CD4-positive, alpha-beta T cell treated with Interleukin-6 at 100 ng/mL for 8 hours (primary cell): ENCODE measurements around the gene ELFN1.

Source experiments
- DNase-seq: peaks from one replicate; pipeline ENCODE4 v3.0.0-alpha.2; 2020; ENCODE audit warnings: mixed read lengths, low spot score

Gene ELFN1

GRCh38 chr7:1794888-1795542, 124.9 kb downstream of the ELFN1 start:
- DNase-seq, result no peak
